Choroid plexus epithelial cell (primary cell): ENCODE results near the gene ZNF33B.
"Not testable (repeated sequence)": the region's sequence is repeated elsewhere in the genome, so short reads cannot be mapped to it uniquely, and the experiment has no call there.

Experiments
- DNase-seq: peaks from one replicate; pipeline ENCODE4 v3.0.0-alpha.2; 2010; ENCODE audit warnings: low read depth
- H3K4me3 ChIP-seq: 2 replicates; pipeline ENCODE4 v1.5.1; 2011; ENCODE audit warnings: low read depth, mild to moderate bottlenecking, control low read depth, low read length, moderate library complexity
- CTCF ChIP-seq: conservative IDR thresholded peaks from 2 replicates; pipeline ENCODE4 v1.5.1; 2011; ENCODE audit warnings: low read depth, mild to moderate bottlenecking, control low read depth, inconsistent platforms, low read length, moderate library complexity

ZNF33B gene

GRCh38 chr10:42638055-42638820 lies at the start of gene ZNF33B:
ZNF33B (minus strand) TSS chr10:42638570; CDS start chr10:42636928, 1,642 bp downstream.
- peak; percentile 95 for DNase-seq
- no peak for TF ChIP-seq CTCF
- H3K4me3 ChIP-seq = peak within 1 kb of the TSS; percentile 77

- DNase-seq = no peak
- no peak overlapping the region for H3K4me3 ChIP-seq
- no peak for TF ChIP-seq CTCF
These were observed 46.1 kb upstream of the ZNF33B start for GRCh38 chr10:42684517-42684916.

GRCh38 chr10:42680267-42680666 lies 41.9 kb upstream of the ZNF33B start:
- no peak overlapping the region for H3K4me3 ChIP-seq
- TF ChIP-seq CTCF = no peak
- no peak for DNase-seq

GRCh38 chr10:42665181-42665979 lies 27.0 kb upstream of the ZNF33B start:
- H3K4me3 ChIP-seq, DNase-seq: not testable (repeated sequence)

GRCh38 chr10:42654419-42654818 lies 16.0 kb upstream of the ZNF33B start:
- DNase-seq = no peak
- no peak overlapping the region for H3K4me3 ChIP-seq
- TF ChIP-seq CTCF = no peak

GRCh38 chr10:42652858-42653257 lies 14.5 kb upstream of the ZNF33B start:
- H3K4me3 ChIP-seq = no peak overlapping the region
- TF ChIP-seq CTCF = no peak
- no peak for DNase-seq

GRCh38 chr10:42650374-42650773 lies 12.0 kb upstream of the ZNF33B start:
- no peak for DNase-seq
- H3K4me3 ChIP-seq = no peak overlapping the region
- TF ChIP-seq CTCF = no peak
